Lower leg skin (tissue), 4 donors: Measurements from ENCODE around the gene CSNK1G3. TPM values are rescaled to one million over a fixed set of nuclear protein-coding genes. Genes with fewer than 3 reads are reported as not detected.

ENCODE experiments used
- DNase-seq, 2 donors: peaks; one replicate each; pipeline ENCODE4 v3.0.0-alpha.2; 2019; ENCODE audit warnings: low spot score in 2 of 2
- H3K4me3 ChIP-seq: fragments of 200-600 bp; sonication (generic); 2 replicates; pipeline ENCODE4 v1.5.1; 2017; ENCODE audit warnings: mild to moderate bottlenecking, low read depth; ENCODE audit not compliant: poor library complexity, severe bottlenecking
- CTCF ChIP-seq, 3 donors: fragments of 450-650 bp; IDR thresholded peaks; one replicate each; pipeline ENCODE4 v1.5.1; 2016; ENCODE audit warnings: antibody characterized with exemption in 3 of 3, mild to moderate bottlenecking in 3 of 3, moderate library complexity in 2 of 3
- POLR2A ChIP-seq, 2 donors: fragments of 450-650 bp; IDR thresholded peaks; one replicate each; pipeline ENCODE4 v1.6.1; 2016 to 2017; ENCODE audit warnings: antibody characterized with exemption in 2 of 2, mild to moderate bottlenecking in 1 of 2, moderate library complexity in 1 of 2
- WGBS, 2 donors: methylation state at CpG; one replicate each; pipeline ENCODE4 v1.1.5; 2018; 5-methylcytosine and 5-hydroxymethylcytosine counted together
- intact Hi-C: fragments of 100-400 bp; cut with DNase I; formaldehyde crosslinking; loops from one replicate; pipeline ENCODE4 v1.15.0; 2023; ENCODE audit warnings: low total_unique reads
- total RNA-seq, 4 donors: library from RNA; depleted of rRNA; stranded (reverse); fragments of >200 nt; gene quantifications; one replicate each; pipeline ENCODE4 v1.1.0, GENCODE V29; 2016

CSNK1G3 gene
- total RNA-seq, 4 donors from 2014 or later = 21.5 to 32.8 (median 25.1) TPM

- TF ChIP-seq POLR2A (IDR thresholded peaks at IDR 0.05) (no peak), CTCF (IDR thresholded peaks at IDR 0.05) (no peak)
- 60 to 71% methylated on average over 1 of the region's 1 CpG for WGBS, 2 donors
- H3K4me3 ChIP-seq = no peak overlapping the region
- intact Hi-C loops = no loop called here
- no peak for DNase-seq
Observed at GRCh38 chr5:123478546-123478945, 33.4 kb upstream of the CSNK1G3 start.

DNA sequence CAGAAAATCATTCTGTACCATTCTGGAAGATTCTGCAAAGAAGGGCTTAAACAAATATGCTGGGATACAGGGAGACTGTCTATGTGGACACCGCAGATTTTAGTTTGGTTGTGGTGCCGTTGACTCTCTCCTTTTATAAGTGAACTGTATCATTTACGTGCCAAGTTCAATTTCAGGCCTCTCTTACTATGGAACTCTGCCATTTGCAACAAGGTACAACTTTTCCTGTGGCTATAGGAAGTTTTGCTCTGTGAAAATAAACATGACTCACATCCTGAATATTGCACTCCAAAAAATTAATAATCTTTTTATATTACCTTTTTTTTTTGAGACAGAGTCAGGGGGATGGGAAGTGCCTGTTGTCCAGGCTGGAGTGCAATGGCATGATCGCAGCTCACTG is 29.7 kb upstream of the CSNK1G3 start:
- intact Hi-C loops = no loop called here
- DNase-seq = no peak
- TF ChIP-seq CTCF (IDR thresholded peaks at IDR 0.05) = no peak
- no peak for TF ChIP-seq POLR2A (IDR thresholded peaks at IDR 0.05)
- H3K4me3 ChIP-seq = no peak overlapping the region
- 66 to 79% methylated on average over 4 of the region's 4 CpGs for WGBS, 2 donors

- TF ChIP-seq POLR2A (IDR thresholded peaks at IDR 0.05) = no peak
- no peak for TF ChIP-seq CTCF (IDR thresholded peaks at IDR 0.05)
- intact Hi-C loops = no loop called here
- no peak overlapping the region for H3K4me3 ChIP-seq
- no peak for DNase-seq
Observed at GRCh38 chr5:123483446-123484077, 28.4 kb upstream of the CSNK1G3 start.

DNA sequence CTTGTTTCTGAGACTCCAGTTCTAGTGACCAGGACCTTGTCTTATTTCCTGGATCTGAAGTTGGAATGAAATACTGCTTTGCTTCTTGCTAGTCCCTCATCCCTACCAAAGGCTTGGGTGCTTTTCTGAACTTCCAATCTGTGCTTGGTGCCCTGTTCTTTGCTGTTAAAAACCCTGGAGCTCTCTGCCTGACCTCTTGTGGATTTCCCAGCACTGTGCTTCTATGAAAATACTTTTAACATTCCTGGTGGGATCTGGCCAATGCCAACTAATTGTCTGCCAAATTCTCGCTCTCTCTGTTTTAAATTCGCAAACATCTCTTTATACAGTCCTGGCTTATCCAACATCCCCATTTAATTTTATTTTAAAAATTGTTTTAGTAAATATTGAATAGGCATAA is 26.7 kb upstream of the CSNK1G3 start:
- H3K4me3 ChIP-seq = no peak overlapping the region
- DNase-seq = no peak
- intact Hi-C loops = no loop called here
- WGBS, 2 donors = 89% methylated on average over 2 of the region's 2 CpGs
- TF ChIP-seq POLR2A (IDR thresholded peaks at IDR 0.05) (no peak), CTCF (IDR thresholded peaks at IDR 0.05) (no peak)

DNA sequence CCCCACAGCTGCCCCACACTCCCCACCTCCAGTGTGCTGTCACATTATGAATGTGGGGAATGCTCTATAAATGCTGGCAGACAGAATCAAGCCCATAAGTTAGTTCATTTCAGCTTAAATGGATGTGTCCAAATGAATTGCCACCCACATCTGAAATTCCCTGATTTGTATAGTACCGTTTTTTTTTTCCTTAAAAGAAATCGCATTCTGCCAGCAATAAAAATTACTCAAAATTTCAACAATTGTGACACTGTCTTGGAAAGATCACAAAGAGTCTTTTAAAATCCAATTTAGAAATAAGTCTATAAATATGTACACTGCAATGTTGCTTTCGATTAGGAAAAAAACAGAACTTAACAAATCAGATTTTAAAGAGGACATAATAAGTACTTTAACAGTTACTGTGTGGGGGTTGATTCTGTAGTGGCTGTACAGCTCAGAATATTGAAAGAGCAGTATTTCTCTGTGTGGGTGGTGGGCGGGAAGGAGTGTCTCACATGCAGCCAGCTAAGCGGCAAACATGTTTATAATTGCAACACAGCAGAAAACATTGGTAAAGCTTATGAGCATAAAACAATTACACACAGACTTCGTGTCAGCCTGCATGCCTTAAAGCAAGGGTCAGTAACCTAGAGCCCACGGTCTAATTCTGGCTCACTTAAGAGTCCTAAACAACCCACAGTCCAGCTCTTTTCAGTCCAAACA is 24.9 kb upstream of the CSNK1G3 start:
- no peak for DNase-seq
- no peak overlapping the region for H3K4me3 ChIP-seq
- intact Hi-C loops = no loop called here
- TF ChIP-seq CTCF (IDR thresholded peaks at IDR 0.05) (no peak), POLR2A (IDR thresholded peaks at IDR 0.05) (no peak)
- WGBS, 2 donors = 33 to 41% methylated on average over 7 of the region's 7 CpGs
